GM06990 (cell line): Measurements from ENCODE around the gene KATNB1.

Experiments
- DNase-seq: peaks from one replicate; pipeline ENCODE4 v3.0.0-alpha.2; 2011; ENCODE audit not compliant: insufficient read length; ENCODE audit errors: extremely low read depth
- H3K27me3 ChIP-seq: replicated peaks from 2 replicates; pipeline ENCODE4 v1.6.0; 2011; ENCODE audit warnings: low read length; ENCODE audit not compliant: control insufficient read depth, insufficient read depth
- H3K36me3 ChIP-seq: 2 replicates; pipeline ENCODE4 v1.5.1; 2011; ENCODE audit warnings: low read length; ENCODE audit not compliant: control insufficient read depth, insufficient read depth
- H3K4me3 ChIP-seq: replicated peaks from 2 replicates; pipeline ENCODE4 v1.5.1; 2011; ENCODE audit warnings: low read depth, mild to moderate bottlenecking, control low read depth, low read length
- CTCF ChIP-seq: IDR thresholded peaks from 2 replicates; pipeline ENCODE4 v1.5.1; 2011; ENCODE audit warnings: low read length, control low read depth, mild to moderate bottlenecking, inconsistent platforms; ENCODE audit not compliant: insufficient read depth, poor library complexity, severe bottlenecking

Gene KATNB1

GRCh38 chr16:57725151-57725550 lies 10.4 kb upstream of the KATNB1 start:
- H3K4me3 ChIP-seq: no peak overlapping the region
- no peaks in the 10 kb centered on the region for H3K36me3 ChIP-seq
- no peak for TF ChIP-seq CTCF
- no peaks in the 10 kb centered on the region for H3K27me3 ChIP-seq
- DNase-seq: no peak

DNA sequence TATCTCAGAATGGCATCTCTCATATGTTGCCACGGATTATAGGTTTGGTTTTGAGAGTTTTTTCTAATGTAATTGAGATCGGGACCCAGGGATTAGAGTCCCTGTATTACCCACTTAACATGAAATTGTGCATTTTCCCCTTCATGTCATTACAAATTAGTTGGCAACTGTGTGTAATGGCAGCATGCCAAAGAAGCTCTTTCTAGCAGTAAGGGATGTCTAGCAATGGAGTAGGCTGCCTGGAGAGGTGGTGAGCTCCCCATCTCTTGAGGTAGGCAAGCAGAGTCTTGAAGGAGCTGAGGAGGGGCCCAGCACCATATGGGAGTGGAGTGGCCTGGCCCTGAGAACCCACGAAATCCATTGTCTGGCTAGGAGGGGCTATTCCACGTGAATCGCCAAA lies 10.0 kb upstream of the KATNB1 start:
- H3K4me3 ChIP-seq: no peak overlapping the region
- TF ChIP-seq CTCF: no peak
- H3K36me3 ChIP-seq: no peaks in the 10 kb centered on the region
- no peaks in the 10 kb centered on the region for H3K27me3 ChIP-seq
- no peak for DNase-seq

DNA sequence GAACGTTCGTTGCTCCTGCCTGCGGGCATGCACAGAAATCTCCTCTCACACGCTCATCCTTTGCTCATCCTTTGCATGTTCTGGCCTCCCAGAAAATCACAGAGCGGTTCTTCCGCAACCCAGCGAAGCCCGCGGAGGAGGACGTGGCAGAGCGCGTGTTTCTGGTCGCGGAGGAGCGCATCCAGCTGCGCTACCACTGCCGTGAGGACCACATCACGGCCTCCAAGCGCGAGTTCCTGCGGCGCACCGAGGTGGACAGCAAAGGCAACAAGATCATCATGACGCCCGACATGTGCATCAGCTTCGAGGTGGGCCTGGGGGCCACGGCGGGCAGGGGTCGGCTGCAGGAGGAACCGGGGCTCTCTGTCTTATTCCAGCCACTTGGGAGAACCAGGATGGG lies 9.6 kb upstream of the KATNB1 start:
- Histone ChIP-seq H3K36me3 (no peaks in the 10 kb centered on the region), H3K27me3 (no peaks in the 10 kb centered on the region), H3K4me3 (no peak overlapping the region)
- TF ChIP-seq CTCF: no peak
- DNase-seq: no peak

GRCh38 chr16:57726433-57726947 lies 9.1 kb upstream of the KATNB1 start:
- TF ChIP-seq CTCF: no peak
- no peak for DNase-seq
- Histone ChIP-seq H3K36me3 (no peaks in the 10 kb centered on the region), H3K27me3 (no peaks in the 10 kb centered on the region), H3K4me3 (no peak overlapping the region)

DNA sequence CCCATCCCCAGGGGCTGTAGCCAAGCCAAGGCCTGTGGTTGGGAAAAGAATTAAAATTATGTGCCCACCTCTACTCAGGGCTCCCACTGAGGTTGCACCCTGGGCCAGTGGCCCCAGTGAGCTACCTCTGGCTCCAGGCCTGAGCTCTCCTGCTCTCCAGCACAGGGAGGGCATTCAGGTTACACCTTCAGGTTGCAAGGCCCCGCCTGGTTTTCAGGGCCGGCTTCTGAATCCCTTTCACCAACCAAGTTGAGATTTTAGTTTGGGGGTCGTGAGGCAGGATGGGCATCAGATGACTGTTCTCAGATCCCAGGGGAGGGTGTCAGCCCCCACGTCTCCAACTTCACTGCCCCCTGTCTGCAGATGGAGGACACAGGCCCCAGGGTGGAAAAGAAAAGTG lies 8.0 kb upstream of the KATNB1 start:
- Histone ChIP-seq H3K36me3 (no peaks in the 10 kb centered on the region), H3K4me3 (no peak overlapping the region), H3K27me3 (no peaks in the 10 kb centered on the region)
- TF ChIP-seq CTCF: peak; percentile 3
- no peak for DNase-seq
